ENCODE results near the gene GNB1L.

- TF ChIP-seq CTCF (conservative IDR thresholded peaks at IDR 0.05; ENCODE audit: low read depth, low read length), result no peak
- TF ChIP-seq EZH2 (IDR thresholded peaks at IDR 0.05; ENCODE audit: borderline replicate concordance, low read depth, low read length, poor library complexity, severe bottlenecking), result no peak
Measured at GRCh38 chr22:19865141-19865829, 10.6 kb upstream of the GNB1L start.

Measured in A673 (cell line).